Osteocyte (in vitro differentiated cells): Measurements from ENCODE around the gene HOMER2. TPM values are rescaled to one million over a fixed set of nuclear protein-coding genes. Genes with fewer than 3 reads are reported as not detected.

ENCODE experiments used
- DNase-seq: peaks from one replicate; pipeline ENCODE4 v3.0.0; 2021; ENCODE audit warnings: mixed read lengths; ENCODE audit not compliant: unreplicated experiment; ENCODE audit errors: extremely low spot score
- H3K27ac Mint-ChIP-seq: one replicate; pipeline ENCODE4 v1.8.0; 2021; ENCODE audit warnings: mild to moderate bottlenecking, mixed read lengths; ENCODE audit not compliant: unreplicated experiment
- H3K27me3 Mint-ChIP-seq: one replicate; pipeline ENCODE4 v1.8.0; 2021; ENCODE audit warnings: mixed read lengths; ENCODE audit not compliant: unreplicated experiment
- H3K36me3 Mint-ChIP-seq: one replicate; pipeline ENCODE4 v1.8.0; 2021; ENCODE audit warnings: mixed read lengths; ENCODE audit not compliant: unreplicated experiment
- H3K4me1 Mint-ChIP-seq: one replicate; pipeline ENCODE4 v1.8.0; 2021; ENCODE audit warnings: mixed read lengths; ENCODE audit not compliant: unreplicated experiment
- H3K4me3 Mint-ChIP-seq: one replicate; pipeline ENCODE4 v1.8.0; 2021; ENCODE audit warnings: mild to moderate bottlenecking, moderate library complexity, mixed read lengths; ENCODE audit not compliant: unreplicated experiment
- H3K9me3 Mint-ChIP-seq: one replicate; pipeline ENCODE4 v1.8.0; 2021; ENCODE audit warnings: mixed read lengths; ENCODE audit not compliant: unreplicated experiment
- CTCF ChIP-seq: fragments of 200-600 bp; sonication (generic); IDR thresholded peaks from 2 replicates; pipeline ENCODE4 v1.5.0; 2021; ENCODE audit warnings: antibody characterized with exemption, mild to moderate bottlenecking, moderate library complexity
- total RNA-seq: library from RNA; stranded (reverse); gene quantifications from 2 replicates; pipeline ENCODE4 v1.2.1, GENCODE V29; 2021

Gene HOMER2
- total RNA-seq, 1 donor from 2014 or later: 6.3 TPM

- DNase-seq: peak; percentile 73
- peak; percentile 50 for TF ChIP-seq CTCF
- no peak overlapping the region for H3K4me3 Mint-ChIP-seq
- no peak overlapping the region for H3K27ac Mint-ChIP-seq
- no peaks in the 10 kb centered on the region for H3K36me3 Mint-ChIP-seq
- H3K27me3 Mint-ChIP-seq: no peaks in the 10 kb centered on the region
- H3K4me1 Mint-ChIP-seq: peaks cover 8% of the 10 kb centered on the region
- no peaks in the 10 kb centered on the region for H3K9me3 Mint-ChIP-seq
These were observed 102.7 kb downstream of the HOMER2 start for GRCh38 chr15:82849556-82850512.

- no peak for TF ChIP-seq CTCF
- no peaks in the 10 kb centered on the region for H3K27me3 Mint-ChIP-seq
- H3K9me3 Mint-ChIP-seq: no peaks in the 10 kb centered on the region
- H3K4me1 Mint-ChIP-seq: peaks cover 11% of the 10 kb centered on the region
- no peak overlapping the region for H3K27ac Mint-ChIP-seq
- DNase-seq: peak; percentile 80
- no peak overlapping the region for H3K4me3 Mint-ChIP-seq
- no peaks in the 10 kb centered on the region for H3K36me3 Mint-ChIP-seq
These were observed 104.1 kb downstream of the HOMER2 start for GRCh38 chr15:82848241-82848993.

- Mint-ChIP-seq H3K4me3 (no peak overlapping the region), H3K9me3 (no peaks in the 10 kb centered on the region), H3K4me1 (peaks cover 11% of the 10 kb centered on the region), H3K27ac (no peak overlapping the region), H3K27me3 (no peaks in the 10 kb centered on the region), H3K36me3 (peaks cover 2% of the 10 kb centered on the region)
- no peak for TF ChIP-seq CTCF
- peak; percentile 71 for DNase-seq
These were observed 104.8 kb downstream of the HOMER2 start for GRCh38 chr15:82847703-82848102.

- DNase-seq: peak; percentile 48
- H3K36me3 Mint-ChIP-seq: peaks cover 2% of the 10 kb centered on the region
- H3K27me3 Mint-ChIP-seq: no peaks in the 10 kb centered on the region
- no peak overlapping the region for H3K27ac Mint-ChIP-seq
- no peaks in the 10 kb centered on the region for H3K9me3 Mint-ChIP-seq
- TF ChIP-seq CTCF: no peak
- H3K4me3 Mint-ChIP-seq: no peak overlapping the region
- peaks cover 11% of the 10 kb centered on the region for H3K4me1 Mint-ChIP-seq
These were observed 105.9 kb downstream of the HOMER2 start for GRCh38 chr15:82846621-82847020.

- peaks cover 2% of the 10 kb centered on the region for H3K36me3 Mint-ChIP-seq
- H3K9me3 Mint-ChIP-seq: no peaks in the 10 kb centered on the region
- DNase-seq: peak; percentile 79
- H3K27me3 Mint-ChIP-seq: no peaks in the 10 kb centered on the region
- H3K4me1 Mint-ChIP-seq: peaks cover 11% of the 10 kb centered on the region
- H3K4me3 Mint-ChIP-seq: no peak overlapping the region
- no peak overlapping the region for H3K27ac Mint-ChIP-seq
- TF ChIP-seq CTCF: no peak
These were observed 106.8 kb downstream of the HOMER2 start for GRCh38 chr15:82845686-82846085.
